Thoracic aorta (tissue), 2 donors: Measurements from ENCODE around the gene USP51. TPM values are rescaled to one million over a fixed set of nuclear protein-coding genes. Genes with fewer than 3 reads are reported as not detected.
A peak's percentile ranks its signal among the peaks of the same experiment; 100 is the strongest.
"Not testable (repeated sequence)": the region's sequence is repeated elsewhere in the genome, so short reads cannot be mapped to it uniquely, and the experiment has no call there.

Experiments used
- ATAC-seq: fragments of 150-250 bp; one replicate; pipeline ENCODE4 v1.8.0; 2017; ENCODE audit warnings: low read depth; ENCODE audit not compliant: insufficient number of reproducible peaks, low FRiP score
- DNase-seq: peaks from one replicate; pipeline ENCODE4 v3.0.0-alpha.2; 2020; ENCODE audit warnings: low spot score
- H3K27ac ChIP-seq, 2 donors: fragments of 200-600 bp; sonication (generic); 1 replicate in 1 of 2; 2 replicates in 1 of 2; pipeline ENCODE4 v1.5.1; 2016; ENCODE audit warnings: mild to moderate bottlenecking in 2 of 2, moderate library complexity in 2 of 2
- H3K27me3 ChIP-seq: fragments of 200-600 bp; sonication (generic); replicated peaks from 2 replicates; pipeline ENCODE4 v1.6.0; 2016; ENCODE audit warnings: mild to moderate bottlenecking; ENCODE audit not compliant: insufficient read depth
- H3K36me3 ChIP-seq: fragments of 200-600 bp; sonication (generic); one replicate; pipeline ENCODE4 v1.5.1; 2016
- H3K4me1 ChIP-seq, 2 donors: fragments of 200-600 bp; sonication (generic); 1 replicate in 1 of 2; 2 replicates in 1 of 2; pipeline versions ENCODE4 v1.5.1 to v1.6.0; 2016; ENCODE audit warnings: low read depth in 2 of 2, mild to moderate bottlenecking in 1 of 2; ENCODE audit not compliant: control insufficient read depth in 1 of 2
- H3K4me3 ChIP-seq: fragments of 200-600 bp; sonication (generic); 2 replicates; pipeline ENCODE4 v1.5.1; 2016; ENCODE audit warnings: mild to moderate bottlenecking
- H3K9me3 ChIP-seq: fragments of 200-600 bp; sonication (generic); 2 replicates; pipeline ENCODE4 v1.5.1; 2016
- total RNA-seq, 2 donors: library from RNA; depleted of rRNA; stranded (reverse); fragments of >200 nt; gene quantifications; one replicate each; pipeline versions ENCODE4 v1.1.0 to v1.2.3, GENCODE V29; 2016
- TF ChIP-seq, protein P1 (sequence below): fragments of 200-600 bp; sonication (generic); IDR thresholded peaks from one replicate; pipeline ENCODE4 v1.5.1; 2019; ENCODE audit warnings: antibody characterized with exemption

USP51 gene
- total RNA-seq, 2 donors from 2014 or later, result 2.6 to 7.0 TPM

DNA sequence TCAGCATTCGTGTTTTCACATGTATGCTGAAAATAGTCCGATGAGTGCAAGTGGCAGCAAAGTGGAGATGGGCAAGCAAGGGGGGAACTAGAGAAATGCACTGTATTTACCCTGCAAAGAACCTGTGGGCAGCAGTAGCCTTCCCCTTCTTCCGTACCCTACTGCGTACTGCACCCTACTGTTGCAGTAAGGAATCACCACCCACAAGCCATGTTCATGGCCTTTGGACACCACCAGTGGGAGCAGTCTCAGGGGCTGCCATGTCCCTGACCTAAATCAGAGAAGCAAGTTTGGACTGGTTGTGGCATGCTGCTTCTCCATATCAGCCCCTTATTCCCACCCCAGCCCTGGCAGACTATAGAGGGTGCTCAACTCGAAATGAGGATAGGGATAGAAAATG lies 25.6 kb downstream of the USP51 start:
- not testable (repeated sequence) for H3K27ac ChIP-seq, H3K4me3 ChIP-seq, H3K36me3 ChIP-seq, DNase-seq, H3K4me1 ChIP-seq, H3K27me3 ChIP-seq, H3K9me3 ChIP-seq, ATAC-seq

DNA sequence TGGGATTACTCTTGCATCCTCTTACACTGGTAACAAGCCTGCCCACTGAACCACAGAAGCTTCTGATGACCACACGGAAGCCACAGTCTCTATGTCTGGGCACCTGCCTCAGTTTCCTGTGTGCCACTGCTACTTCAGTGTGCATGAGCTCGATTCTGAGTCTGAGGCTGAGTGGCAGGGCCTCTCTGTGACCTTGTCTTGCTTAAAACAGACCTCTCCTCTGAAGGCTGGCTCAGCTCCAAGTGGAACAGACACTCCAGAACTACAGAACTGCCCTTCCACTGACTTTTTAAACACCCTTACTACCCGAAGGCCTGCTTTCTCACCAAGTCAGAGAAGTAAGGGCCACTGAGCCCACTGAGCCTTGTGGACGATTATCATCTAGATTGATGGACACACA lies 29.7 kb downstream of the USP51 start:
- H3K36me3 ChIP-seq, H3K27ac ChIP-seq, H3K9me3 ChIP-seq, ATAC-seq, H3K4me3 ChIP-seq, H3K27me3 ChIP-seq, DNase-seq, H3K4me1 ChIP-seq: not testable (repeated sequence)

DNA sequence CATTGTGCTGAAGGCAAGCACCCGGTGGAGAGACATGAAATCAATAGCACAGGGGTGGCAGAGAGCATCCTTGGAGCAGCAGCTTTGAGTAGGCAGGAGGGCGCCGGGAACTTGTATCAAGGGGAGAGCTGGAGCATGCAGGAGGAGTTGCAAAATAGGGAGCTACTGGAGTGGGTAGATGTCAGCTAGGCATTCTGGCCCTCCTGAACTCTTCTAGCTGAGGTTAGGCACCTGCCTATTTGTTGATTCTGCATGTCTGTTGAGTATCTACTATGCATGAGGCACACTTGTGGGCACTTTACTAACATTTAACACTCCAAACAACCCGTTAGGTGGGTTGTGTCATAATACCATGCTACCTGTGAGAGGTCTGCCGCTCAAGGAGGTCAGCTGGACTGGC lies 30.2 kb downstream of the USP51 start:
- DNase-seq, result not testable (repeated sequence)

DNA sequence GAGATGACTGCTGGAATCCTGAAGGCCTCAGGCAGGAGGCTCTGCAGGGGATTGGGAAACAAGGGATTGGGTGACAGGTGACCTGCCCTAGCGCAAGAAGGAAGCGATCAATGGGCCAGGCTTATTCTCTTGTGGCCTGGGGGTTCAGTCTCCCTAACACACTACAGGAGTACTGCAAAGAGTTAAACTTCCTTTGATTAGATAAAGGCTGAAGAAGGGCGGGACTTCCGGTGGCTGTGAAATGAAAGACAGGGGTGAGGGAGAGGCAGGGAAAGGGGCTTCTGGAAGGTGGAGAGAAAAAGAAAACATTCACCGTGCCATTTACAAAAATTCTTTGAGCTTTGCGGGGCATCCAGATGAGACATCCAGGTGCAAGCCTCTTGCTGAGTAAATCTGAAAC lies 33.9 kb downstream of the USP51 start:
- not testable (repeated sequence) for DNase-seq, ATAC-seq, H3K27ac ChIP-seq, H3K4me1 ChIP-seq, H3K36me3 ChIP-seq, H3K9me3 ChIP-seq, H3K4me3 ChIP-seq, H3K27me3 ChIP-seq

More for the DNA sequence above, 30.2 kb downstream of the USP51 start:
- H3K36me3 ChIP-seq, H3K4me3 ChIP-seq, H3K27me3 ChIP-seq, H3K4me1 ChIP-seq, H3K27ac ChIP-seq, H3K9me3 ChIP-seq, ATAC-seq: not testable (repeated sequence)

DNA sequence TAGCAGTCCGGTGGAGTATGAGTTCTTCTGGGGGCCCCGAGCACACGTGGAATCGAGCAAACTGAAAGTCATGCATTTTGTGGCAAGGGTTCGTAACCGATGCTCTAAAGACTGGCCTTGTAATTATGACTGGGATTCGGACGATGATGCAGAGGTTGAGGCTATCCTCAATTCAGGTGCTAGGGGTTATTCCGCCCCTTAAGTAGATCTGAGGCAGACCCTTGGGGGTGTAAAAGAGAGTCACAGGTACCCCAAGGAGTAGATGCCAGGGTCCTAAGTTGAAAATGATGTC lies 36.9 kb downstream of the USP51 start:
- Histone ChIP-seq H3K4me3 (peak overlapping the region; percentile 86), H3K27ac (peak overlapping the region; percentile 83 to 86), H3K27me3 (no peaks in the 10 kb centered on the region), H3K9me3 (no peaks in the 10 kb centered on the region), H3K36me3 (no peaks in the 10 kb centered on the region), H3K4me1 (no peaks in the 10 kb centered on the region)
- ATAC-seq, result no peak
- TF ChIP-seq, protein P1, sequence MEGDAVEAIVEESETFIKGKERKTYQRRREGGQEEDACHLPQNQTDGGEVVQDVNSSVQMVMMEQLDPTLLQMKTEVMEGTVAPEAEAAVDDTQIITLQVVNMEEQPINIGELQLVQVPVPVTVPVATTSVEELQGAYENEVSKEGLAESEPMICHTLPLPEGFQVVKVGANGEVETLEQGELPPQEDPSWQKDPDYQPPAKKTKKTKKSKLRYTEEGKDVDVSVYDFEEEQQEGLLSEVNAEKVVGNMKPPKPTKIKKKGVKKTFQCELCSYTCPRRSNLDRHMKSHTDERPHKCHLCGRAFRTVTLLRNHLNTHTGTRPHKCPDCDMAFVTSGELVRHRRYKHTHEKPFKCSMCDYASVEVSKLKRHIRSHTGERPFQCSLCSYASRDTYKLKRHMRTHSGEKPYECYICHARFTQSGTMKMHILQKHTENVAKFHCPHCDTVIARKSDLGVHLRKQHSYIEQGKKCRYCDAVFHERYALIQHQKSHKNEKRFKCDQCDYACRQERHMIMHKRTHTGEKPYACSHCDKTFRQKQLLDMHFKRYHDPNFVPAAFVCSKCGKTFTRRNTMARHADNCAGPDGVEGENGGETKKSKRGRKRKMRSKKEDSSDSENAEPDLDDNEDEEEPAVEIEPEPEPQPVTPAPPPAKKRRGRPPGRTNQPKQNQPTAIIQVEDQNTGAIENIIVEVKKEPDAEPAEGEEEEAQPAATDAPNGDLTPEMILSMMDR, result no peak
- no peak for DNase-seq

DNA sequence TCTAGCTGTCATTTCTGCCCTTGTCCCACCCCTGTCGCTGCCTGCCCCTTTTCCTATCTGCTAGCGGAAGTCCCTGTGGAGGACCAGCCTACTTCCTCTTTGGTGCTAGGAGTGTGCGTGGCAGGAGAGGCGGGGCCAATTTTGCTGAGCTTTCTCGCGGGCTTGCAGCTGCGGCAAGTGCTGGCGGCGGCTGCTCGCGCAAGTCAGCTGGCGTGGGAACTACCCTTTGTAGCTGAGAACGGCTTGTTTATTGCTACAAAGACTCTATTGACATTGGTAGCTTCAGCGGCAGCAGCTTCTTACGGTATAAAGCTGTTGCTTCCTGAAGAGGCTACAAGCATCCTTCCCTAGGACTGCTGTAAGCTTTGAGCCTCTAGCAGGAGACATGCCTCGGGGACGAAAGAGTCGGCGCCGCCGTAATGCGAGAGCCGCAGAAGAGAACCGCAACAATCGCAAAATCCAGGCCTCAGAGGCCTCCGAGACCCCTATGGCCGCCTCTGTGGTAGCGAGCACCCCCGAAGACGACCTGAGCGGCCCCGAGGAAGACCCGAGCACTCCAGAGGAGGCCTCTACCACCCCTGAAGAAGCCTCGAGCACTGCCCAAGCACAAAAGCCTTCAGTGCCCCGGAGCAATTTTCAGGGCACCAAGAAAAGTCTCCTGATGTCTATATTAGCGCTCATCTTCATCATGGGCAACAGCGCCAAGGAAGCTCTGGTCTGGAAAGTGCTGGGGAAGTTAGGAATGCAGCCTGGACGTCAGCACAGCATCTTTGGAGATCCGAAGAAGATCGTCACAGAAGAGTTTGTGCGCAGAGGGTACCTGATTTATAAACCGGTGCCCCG lies 37.4 kb downstream of the USP51 start, which contains the start of gene MAGEH1:
TSS of gene MAGEH1 (plus strand) at position 138 of the 843 bp plus-strand sequence. CDS start at position 386, 248 bp downstream.
- Histone ChIP-seq H3K27me3 (no peaks in the 10 kb centered on the region), H3K9me3 (no peaks in the 10 kb centered on the region), H3K4me3 (peak within 1 kb of the TSS; percentile 86), H3K36me3 (no peaks in the 10 kb centered on the region), H3K27ac (peak within 1 kb of the TSS; percentile 83 to 86), H3K4me1 (no peaks in the 10 kb centered on the region)
- ATAC-seq (peak; percentile 91), DNase-seq (peak; percentile 47)
- TF ChIP-seq, protein P1, result no peak

DNA sequence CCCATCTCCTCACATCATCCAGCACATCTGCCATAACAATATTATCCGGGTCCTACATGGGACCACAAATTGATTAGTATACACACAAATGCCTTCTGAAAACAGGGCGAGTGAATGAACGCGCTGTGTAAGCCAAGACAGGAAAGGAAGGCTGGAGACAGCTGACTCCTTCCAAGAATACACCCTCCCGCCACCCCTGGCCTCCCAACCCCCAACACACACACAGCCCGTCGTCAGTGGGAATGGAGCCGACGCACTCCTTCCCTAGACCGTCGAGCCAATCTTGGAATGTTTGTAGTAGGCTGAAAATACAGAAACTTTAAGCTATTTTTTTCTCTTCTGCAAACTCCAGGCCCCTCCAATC lies 38.0 kb downstream of the USP51 start:
- ATAC-seq (no peak), DNase-seq (no peak)
- H3K27ac ChIP-seq, result peak overlapping the region; percentile 83 to 86

More for the DNA sequence above, 38.0 kb downstream of the USP51 start:
- H3K36me3 ChIP-seq, result no peaks in the 10 kb centered on the region
- H3K4me3 ChIP-seq, result peak overlapping the region; percentile 86
- H3K27me3 ChIP-seq, result no peaks in the 10 kb centered on the region
- H3K4me1 ChIP-seq, result no peaks in the 10 kb centered on the region
- no peaks in the 10 kb centered on the region for H3K9me3 ChIP-seq
- TF ChIP-seq, protein P1, result no peak
